H1 (cell line): Measurements from ENCODE around the gene CPLX1. TPM values are rescaled to one million over a fixed set of nuclear protein-coding genes. Genes with fewer than 3 reads are reported as not detected.

Experiments
- CTCF ChIA-PET: fragments of 300-600 bp; sonication (Branson Sonifier 250); formaldehyde crosslinking; loops from one replicate; lab custom pipeline; 2021; ENCODE audit not compliant: partially characterized antibody; lab: Charles Lee
- POLR2A ChIA-PET: fragments of 300-600 bp; sonication (Branson Sonifier 250); formaldehyde crosslinking; loops from one replicate; lab custom pipeline; 2021; ENCODE audit warnings: inconsistent platforms; ENCODE audit not compliant: partially characterized antibody; lab: Charles Lee
- DNase-seq, 2 experiments: peaks; one replicate each; pipeline versions ENCODE4 v3.0.0 to v3.0.0-alpha.2; 2010 to 2022; ENCODE audit warnings: low spot score in 2 of 2, low read depth in 1 of 2, mixed read lengths in 1 of 2
- FAIRE-seq: peaks from 2 replicates; lab custom pipeline; 2011; peaks lifted over from hg19 to GRCh38; lab: Jason Lieb, UNC
- H2AFZ ChIP-seq: 2 replicates; pipeline ENCODE4 v1.8.1; 2012; ENCODE audit warnings: low read length, inconsistent platforms
- H2AK5ac ChIP-seq: 2 replicates; pipeline ENCODE4 v1.6.1; 2013; ENCODE audit warnings: low read depth, low read length
- H2BK120ac ChIP-seq: replicated peaks from 2 replicates; pipeline ENCODE3; 2013; ENCODE audit warnings: low read depth, low read length, inconsistent platforms
- H2BK12ac ChIP-seq: 2 replicates; pipeline ENCODE4 v1.6.1; 2013; ENCODE audit warnings: low read depth, low read length
- H2BK15ac ChIP-seq: 2 replicates; pipeline ENCODE4 v1.6.1; 2013; ENCODE audit warnings: low read length
- H2BK20ac ChIP-seq: 2 replicates; pipeline ENCODE4 v1.6.1; 2013; ENCODE audit warnings: low read length
- H2BK5ac ChIP-seq: 2 replicates; pipeline ENCODE4 v1.6.1; 2013; ENCODE audit warnings: low read depth, low read length
- H3K14ac ChIP-seq: 2 replicates; pipeline ENCODE4 v1.6.1; 2013; ENCODE audit warnings: inconsistent platforms; ENCODE audit not compliant: insufficient read length
- H3K18ac ChIP-seq: 2 replicates; pipeline ENCODE4 v1.6.1; 2013; ENCODE audit warnings: low read length; ENCODE audit errors: extremely low read depth
- H3K23ac ChIP-seq: 2 replicates; pipeline ENCODE4 v1.6.1; 2013; ENCODE audit warnings: inconsistent platforms; ENCODE audit not compliant: insufficient read length
- H3K23me2 ChIP-seq: 2 replicates; pipeline ENCODE4 v1.6.1; 2013; ENCODE audit warnings: low read depth, low read length
- H3K27ac ChIP-seq: 2 replicates; pipeline ENCODE4 v1.6.1; 2011; ENCODE audit warnings: low read depth, low read length, inconsistent platforms
- H3K27me3 ChIP-seq, 4 experiments: replicated peaks in 1 of 4; 1 replicate in 1 of 4; 2 replicates in 3 of 4; pipeline versions ENCODE4 v1.6.1 to v1.8.1; 2011 to 2013; ENCODE audit warnings: low read length in 3 of 4, mild to moderate bottlenecking in 3 of 4, inconsistent platforms in 2 of 4, mixed read lengths in 2 of 4, moderate library complexity in 1 of 4; ENCODE audit not compliant: control insufficient read depth in 3 of 4, insufficient read depth in 3 of 4; ENCODE audit errors: extremely low read depth in 1 of 4
- H3K36me3 ChIP-seq, 4 experiments: 2 replicates each; pipeline versions ENCODE4 v1.6.1 to v1.8.1; 2011 to 2013; ENCODE audit warnings: mild to moderate bottlenecking in 4 of 4, low read length in 3 of 4, moderate library complexity in 2 of 4, control low read depth in 1 of 4, inconsistent platforms in 1 of 4; ENCODE audit not compliant: insufficient read depth in 4 of 4, control insufficient read depth in 2 of 4
- H3K4ac ChIP-seq: replicated peaks from 2 replicates; pipeline ENCODE3; 2013; ENCODE audit warnings: low read length, low read depth, mixed read lengths, inconsistent platforms; ENCODE audit not compliant: insufficient read length
- H3K4me1 ChIP-seq, 4 experiments: replicated peaks in 1 of 4; 1 replicate in 1 of 4; 2 replicates in 3 of 4; pipeline versions ENCODE4 v1.6.1 to v1.8.1; 2011 to 2013; ENCODE audit warnings: low read length in 3 of 4, inconsistent platforms in 2 of 4, mixed read lengths in 1 of 4; ENCODE audit not compliant: insufficient read depth in 4 of 4, control insufficient read depth in 3 of 4
- H3K4me2 ChIP-seq, 2 experiments: 2 replicates each; pipeline versions ENCODE4 v1.6.1 to v1.8.1; 2011 to 2013; ENCODE audit warnings: low read depth in 2 of 2, low read length in 2 of 2, control low read depth in 1 of 2, inconsistent platforms in 1 of 2, mild to moderate bottlenecking in 1 of 2; ENCODE audit not compliant: insufficient read depth in 1 of 2
- H3K4me3 ChIP-seq, 4 experiments: fragments of 200-600, 300-600 bp in 1 of 4; sonication (generic), shearing (Covaris generic), sonication (Bioruptor Twin) in 1 of 4; 2 replicates each; pipeline versions ENCODE4 v1.5.1 to v1.8.1; 2011 to 2016; ENCODE audit warnings: low read length in 4 of 4, low read depth in 3 of 4, control low read depth in 2 of 4, inconsistent platforms in 2 of 4, mild to moderate bottlenecking in 2 of 4, mixed read lengths in 1 of 4, moderate library complexity in 1 of 4; ENCODE audit not compliant: insufficient read depth in 2 of 4; ENCODE audit errors: extremely low read depth in 1 of 4
- H3K56ac ChIP-seq: replicated peaks from 2 replicates; pipeline ENCODE3; 2013; ENCODE audit warnings: low read depth, mild to moderate bottlenecking, mixed read lengths, low read length, inconsistent platforms; ENCODE audit not compliant: insufficient read length
- H3K79me1 ChIP-seq: 2 replicates; pipeline ENCODE4 v1.6.1; 2013; ENCODE audit warnings: low read depth, low read length, control low read depth
- H3K79me2 ChIP-seq, 2 experiments: 2 replicates each; pipeline versions ENCODE4 v1.6.1 to v1.8.1; 2012 to 2013; ENCODE audit warnings: low read length in 2 of 2, mild to moderate bottlenecking in 2 of 2, inconsistent platforms in 1 of 2; ENCODE audit not compliant: insufficient read depth in 2 of 2, control insufficient read depth in 1 of 2
- H3K9ac ChIP-seq, 4 experiments: replicated peaks in 1 of 4; 1 replicate in 1 of 4; 2 replicates in 3 of 4; pipeline versions ENCODE4 v1.6.1 to v1.8.1; 2011 to 2013; ENCODE audit warnings: low read depth in 3 of 4, low read length in 3 of 4, control low read depth in 2 of 4, mild to moderate bottlenecking in 2 of 4, moderate library complexity in 2 of 4, inconsistent platforms in 1 of 4; ENCODE audit errors: extremely low read depth in 1 of 4
- H3K9me3 ChIP-seq, 2 experiments: 2 replicates each; pipeline versions ENCODE4 v1.6.1 to v1.8.1; 2012 to 2013; ENCODE audit warnings: mild to moderate bottlenecking in 2 of 2, moderate library complexity in 2 of 2, control low read depth in 1 of 2, inconsistent platforms in 1 of 2, low read depth in 1 of 2, low read length in 1 of 2, mixed read lengths in 1 of 2; ENCODE audit not compliant: insufficient read depth in 2 of 2
- H4K20me1 ChIP-seq, 2 experiments: replicated peaks in 1 of 2; 2 replicates each; pipeline versions ENCODE3 to v1.8.1; 2011 to 2013; ENCODE audit warnings: inconsistent platforms in 2 of 2, low read length in 2 of 2, mild to moderate bottlenecking in 1 of 2; ENCODE audit not compliant: insufficient read depth in 2 of 2, control insufficient read depth in 1 of 2
- H4K5ac ChIP-seq: 2 replicates; pipeline ENCODE4 v1.6.1; 2013; ENCODE audit warnings: low read length, low read depth, mixed read lengths, inconsistent platforms; ENCODE audit not compliant: insufficient read length
- H4K8ac ChIP-seq: 2 replicates; pipeline ENCODE4 v1.8.0; 2013; ENCODE audit warnings: mild to moderate bottlenecking, moderate library complexity, low read length, inconsistent platforms; ENCODE audit not compliant: insufficient read depth; ENCODE audit errors: extremely low read depth
- H4K91ac ChIP-seq: replicated peaks from 2 replicates; pipeline ENCODE3; 2013; ENCODE audit warnings: low read length, mixed read lengths, inconsistent platforms; ENCODE audit not compliant: insufficient read length
- BRCA1 ChIP-seq: IDR thresholded peaks from 2 replicates; pipeline ENCODE4 v1.6.1; 2012; ENCODE audit warnings: low read depth, low read length, improper control_type of control experiment
- CREB1 ChIP-seq: IDR thresholded peaks from 2 replicates; pipeline ENCODE4 v1.6.1; 2012; ENCODE audit warnings: inconsistent platforms
- EP300 ChIP-seq, 2 experiments: IDR thresholded peaks; 1 replicate in 1 of 2; 2 replicates in 1 of 2; pipeline ENCODE4 v1.6.1; 2011 to 2012; ENCODE audit warnings: low read depth in 2 of 2, low read length in 2 of 2, mild to moderate bottlenecking in 2 of 2, borderline replicate concordance in 1 of 2, inconsistent platforms in 1 of 2, moderate library complexity in 1 of 2
- NANOG ChIP-seq: IDR thresholded peaks from 2 replicates; pipeline ENCODE4 v1.6.1; 2011; ENCODE audit warnings: low read length, low read depth, mild to moderate bottlenecking, inconsistent platforms; ENCODE audit not compliant: insufficient read depth, poor library complexity, severe bottlenecking
- NRF1 ChIP-seq: IDR thresholded peaks from 2 replicates; pipeline ENCODE4 v1.6.1; 2011; ENCODE audit warnings: mild to moderate bottlenecking, low read depth, low read length, improper control_type of control experiment
- POU5F1 ChIP-seq: IDR thresholded peaks from 2 replicates; pipeline ENCODE4 v1.6.1; 2011; ENCODE audit warnings: low read depth, mild to moderate bottlenecking, low read length, moderate library complexity
- SAP30 ChIP-seq: fragments of 300-600 bp; sonication (generic); IDR thresholded peaks from 2 replicates; pipeline ENCODE4 v1.7.1; 2012; ENCODE audit warnings: low read length, moderate library complexity, mild to moderate bottlenecking, inconsistent platforms; ENCODE audit not compliant: insufficient read depth, insufficient replicate concordance
- SIN3A ChIP-seq, 2 experiments: IDR thresholded peaks in 1 of 2; conservative IDR thresholded peaks in 1 of 2; 2 replicates each; pipeline ENCODE4 v1.6.1; 2011 to 2012; ENCODE audit warnings: low read length in 2 of 2, improper control_type of control experiment in 1 of 2, low read depth in 1 of 2, mild to moderate bottlenecking in 1 of 2
- SP4 ChIP-seq: IDR thresholded peaks from 2 replicates; pipeline ENCODE4 v1.6.1; 2012; ENCODE audit warnings: low read length, inconsistent platforms
- WGBS, 2 experiments: shearing (Covaris generic) in 1 of 2; methylation state at CpG; one replicate each; pipeline versions ENCODE4 v1.1.6 to v1.1.7; 2013 to 2015; ENCODE audit warnings: low lambda C conversion rate in 2 of 2, mixed read lengths in 2 of 2, inconsistent platforms in 1 of 2, low coverage in 1 of 2, missing lambda C conversion rate in 1 of 2; ENCODE audit not compliant: insufficient replicate concordance in 2 of 2, insufficient coverage in 1 of 2, insufficient read length in 1 of 2; ENCODE audit errors: extremely low coverage in 1 of 2, missing lambda C conversion rate in 1 of 2; 5-methylcytosine and 5-hydroxymethylcytosine counted together
- polyA plus RNA-seq, 7 experiments: library from polyadenylated mRNA; depleted of rRNA in 3 of 7; stranded (reverse) in 5 of 7; unstranded in 2 of 7; fragments of >200 nt in 5 of 7; fragments of 200-250 nt in 2 of 7; gene quantifications; 1 replicate in 5 of 7; 2 replicates in 1 of 7; 4 replicates in 1 of 7; pipeline versions ENCODE4 v1.2.1 to v1.2.3, GENCODE V29; 2011 to 2013; ENCODE audit warnings: missing spikeins in 2 of 7, mixed read lengths in 2 of 7
- total RNA-seq: library from RNA; stranded (reverse); fragmentation: NEBNext Ultra II Directional; extraction: Animal tissue kit (Norgen Biotek cat#: 25700); gene quantifications from 2 replicates; pipeline ENCODE4 v1.2.1, GENCODE V29; 2021

CPLX1 gene
- total and polyA plus RNA-seq, 2 of the 8 experiments (the other 6 are each of a cell fraction or from before 2014, with no cell fraction given): 0.32 to 0.56 TPM

GRCh38 chr4:763922-764321 is 62.0 kb downstream of the CPLX1 start:
- Histone ChIP-seq H2AFZ (no peak overlapping the region), H2BK15ac (no peak overlapping the region), H3K27me3 (no peaks in the 10 kb centered on the region), H3K23me2 (no peaks in the 10 kb centered on the region), H2BK5ac (no peak overlapping the region), H3K79me1 (no peaks in the 10 kb centered on the region), H3K4me1 (no peaks in the 10 kb centered on the region), H4K20me1 (peaks cover 5 to 12% of the 10 kb centered on the region in 2 experiments), H2BK12ac (no peak overlapping the region), H2AK5ac (no peak overlapping the region), H3K23ac (no peak overlapping the region), H3K4me3 (no peak overlapping the region), H3K4ac (no peak overlapping the region), H3K18ac (no peak overlapping the region), H4K8ac (no peak overlapping the region), H4K5ac (no peak overlapping the region), H3K36me3 (peaks cover 9 to 41% (median 28%) of the 10 kb centered on the region in 4 experiments; a peak in 7 of 8 replicates), H2BK20ac (no peak overlapping the region), H3K79me2 (no peaks in the 10 kb centered on the region), H3K14ac (no peak overlapping the region), H3K4me2 (no peak overlapping the region), H3K56ac (no peak overlapping the region), H3K27ac (no peak overlapping the region), H2BK120ac (no peak overlapping the region), H3K9me3 (peaks cover 6 to 11% of the 10 kb centered on the region in 2 experiments; a peak in 2 of 4 replicates), H3K9ac (no peak overlapping the region), H4K91ac (no peak overlapping the region)
- ChIA-PET POLR2A (interaction anchor here (1.8 kb wide), 1 partner anchor 10 kb away, joined by 4 read pairs; no protein-coding TSS in a partner anchor), CTCF (interaction anchor here (2.7 kb wide), 1 partner anchor 22 kb away, joined by 7 read pairs; no protein-coding TSS in a partner anchor)
- FAIRE-seq (no peak), DNase-seq (no peak)
- 91% methylated on average over 11 of the region's 11 CpGs; no CpG with 5 or more reads in 1 of the 2 experiments for WGBS, 2 experiments
- TF ChIP-seq NRF1 (no peak), SIN3A (conservative IDR thresholded peaks at IDR 0.05 in 1 of 2, IDR thresholded peaks at IDR 0.05 in 1 of 2; ENCODE audit: low read depth in 1 of 2, low read length in 2 of 2) (no peak), BRCA1 (no peak), SP4 (no peak), SAP30 (no peak), EP300 (IDR thresholded peaks at IDR 0.05; ENCODE audit: borderline replicate concordance in 1 of 2, low read depth in 2 of 2, low read length in 2 of 2) (no peak), NANOG (no peak), CREB1 (no peak), POU5F1 (no peak)
